Right lobe of liver (tissue), 6 donors: ENCODE measurements around the gene TNS4. TPM values are rescaled to one million over a fixed set of nuclear protein-coding genes. Genes with fewer than 3 reads are reported as not detected.

Source experiments
- ATAC-seq, 4 donors: fragments of 200-7000 bp; cut with Tn5 transposase; one replicate each; pipeline ENCODE4 v1.9.1; 2020; ENCODE audit warnings: mild to moderate bottlenecking in 4 of 4, moderate library complexity in 4 of 4
- DNase-seq, 3 donors: peaks; one replicate each; pipeline ENCODE4 v3.0.0-alpha.2; 2020
- H3K27ac ChIP-seq, 3 donors: fragments of 200-600 bp; one replicate each; pipeline ENCODE4 v1.8.0; 2022
- H3K27me3 ChIP-seq, 2 donors: fragments of 200-600 bp; one replicate each; pipeline ENCODE4 v1.8.0; 2022
- H3K36me3 ChIP-seq, 4 donors: fragments of 200-600 bp; sonication (generic) in 1 of 4; one replicate each; pipeline versions ENCODE4 v1.5.1 to v1.8.0; 2017 to 2022; ENCODE audit warnings: control low read depth in 1 of 4
- H3K4me1 ChIP-seq, 4 donors: fragments of 200-600 bp; sonication (generic) in 1 of 4; one replicate each; pipeline versions ENCODE4 v1.5.1 to v1.8.0; 2017 to 2022; ENCODE audit warnings: control low read depth in 1 of 4
- H3K4me3 ChIP-seq, 3 donors: fragments of 200-600 bp; one replicate each; pipeline ENCODE4 v1.8.0; 2022
- H3K9me3 ChIP-seq, 4 donors: fragments of 200-600 bp; sonication (generic) in 1 of 4; one replicate each; pipeline versions ENCODE4 v1.5.1 to v1.8.0; 2017 to 2022; ENCODE audit warnings: control low read depth in 1 of 4
- POLR2A ChIP-seq: fragments of 450-650 bp; IDR thresholded peaks from one replicate; pipeline ENCODE4 v1.6.1; 2017; ENCODE audit warnings: antibody characterized with exemption, mild to moderate bottlenecking
- WGBS: methylation state at CpG from one replicate; pipeline ENCODE4 v1.1.6; 2018; ENCODE audit warnings: low coverage, low lambda C conversion rate; ENCODE audit not compliant: insufficient coverage; ENCODE audit errors: missing lambda C conversion rate; 5-methylcytosine and 5-hydroxymethylcytosine counted together
- intact Hi-C, 2 donors: fragments of 100-400 bp; cut with DNase I; formaldehyde crosslinking; loops; one replicate each; pipeline versions ENCODE4 v1.11.2 to v1.14.1; 2022
- total RNA-seq, 6 experiments: library from RNA; depleted of rRNA in 2 of 6; stranded (reverse); fragments of >200 nt in 2 of 6; fragmentation: NEBNext Ultra II Directional in 3 of 6; extraction: Animal tissue kit (Norgen Biotek cat#: 25700) in 3 of 6; gene quantifications; one replicate each; pipeline versions ENCODE4 v1.1.0 to v1.2.4, GENCODE V29; 2016 to 2023
- TF ChIP-seq, protein P1 (sequence below), 4 donors: fragments of 200-600 bp in 3 of 4; fragments of 450-650 bp in 1 of 4; IDR thresholded peaks; one replicate each; pipeline versions ENCODE4 v1.5.1 to v1.8.0; 2016 to 2022; ENCODE audit warnings: antibody characterized with exemption in 4 of 4, mild to moderate bottlenecking in 2 of 4
- donor health status: DM: no; HTN: yes; CAD: no.
- donor health status: DM: no; HTN: no; CAD: no.
- donor health status: DM: no; HTN: no; CAD: no.
- donor health status: DM: no; HTN: yes; CAD: no.
- donor health status: DM: no; HTN: yes; CAD: no.

Gene TNS4
- total RNA-seq, 6 experiments from 2014 or later: not detected

- no peak overlapping the region for H3K27ac ChIP-seq
- intact Hi-C loops: no loop called here
- TF ChIP-seq, protein P1, sequence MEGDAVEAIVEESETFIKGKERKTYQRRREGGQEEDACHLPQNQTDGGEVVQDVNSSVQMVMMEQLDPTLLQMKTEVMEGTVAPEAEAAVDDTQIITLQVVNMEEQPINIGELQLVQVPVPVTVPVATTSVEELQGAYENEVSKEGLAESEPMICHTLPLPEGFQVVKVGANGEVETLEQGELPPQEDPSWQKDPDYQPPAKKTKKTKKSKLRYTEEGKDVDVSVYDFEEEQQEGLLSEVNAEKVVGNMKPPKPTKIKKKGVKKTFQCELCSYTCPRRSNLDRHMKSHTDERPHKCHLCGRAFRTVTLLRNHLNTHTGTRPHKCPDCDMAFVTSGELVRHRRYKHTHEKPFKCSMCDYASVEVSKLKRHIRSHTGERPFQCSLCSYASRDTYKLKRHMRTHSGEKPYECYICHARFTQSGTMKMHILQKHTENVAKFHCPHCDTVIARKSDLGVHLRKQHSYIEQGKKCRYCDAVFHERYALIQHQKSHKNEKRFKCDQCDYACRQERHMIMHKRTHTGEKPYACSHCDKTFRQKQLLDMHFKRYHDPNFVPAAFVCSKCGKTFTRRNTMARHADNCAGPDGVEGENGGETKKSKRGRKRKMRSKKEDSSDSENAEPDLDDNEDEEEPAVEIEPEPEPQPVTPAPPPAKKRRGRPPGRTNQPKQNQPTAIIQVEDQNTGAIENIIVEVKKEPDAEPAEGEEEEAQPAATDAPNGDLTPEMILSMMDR (IDR thresholded peaks at IDR 0.05): no peak
- no peak for TF ChIP-seq POLR2A
- 76% methylated on average over 3 of the region's 3 CpGs for WGBS
- no peaks in the 10 kb centered on the region for H3K36me3 ChIP-seq
- no peaks in the 10 kb centered on the region for H3K27me3 ChIP-seq
- H3K4me3 ChIP-seq: no peak overlapping the region
- no peaks in the 10 kb centered on the region for H3K9me3 ChIP-seq
- no peak for DNase-seq
- no peak for ATAC-seq
- peaks cover 0 to 4% (median 0%) of the 10 kb centered on the region in 4 donors for H3K4me1 ChIP-seq
Observed at GRCh38 chr17:40524243-40524965, 23.0 kb upstream of the TNS4 start.

GRCh38 chr17:40522961-40523310 is 21.5 kb upstream of the TNS4 start:
- H3K4me1 ChIP-seq: peaks cover 0 to 4% (median 0%) of the 10 kb centered on the region in 4 donors
- intact Hi-C loops: no loop called here
- H3K4me3 ChIP-seq: no peak overlapping the region
- DNase-seq (no peak), ATAC-seq (no peak)
- no peaks in the 10 kb centered on the region for H3K27me3 ChIP-seq
- H3K27ac ChIP-seq: no peak overlapping the region
- TF ChIP-seq, protein P1 (IDR thresholded peaks at IDR 0.05): no peak
- no peak for TF ChIP-seq POLR2A
- no peaks in the 10 kb centered on the region for H3K9me3 ChIP-seq
- H3K36me3 ChIP-seq: no peaks in the 10 kb centered on the region
- WGBS: 43% methylated on average over 1 of the region's 5 CpGs

DNA sequence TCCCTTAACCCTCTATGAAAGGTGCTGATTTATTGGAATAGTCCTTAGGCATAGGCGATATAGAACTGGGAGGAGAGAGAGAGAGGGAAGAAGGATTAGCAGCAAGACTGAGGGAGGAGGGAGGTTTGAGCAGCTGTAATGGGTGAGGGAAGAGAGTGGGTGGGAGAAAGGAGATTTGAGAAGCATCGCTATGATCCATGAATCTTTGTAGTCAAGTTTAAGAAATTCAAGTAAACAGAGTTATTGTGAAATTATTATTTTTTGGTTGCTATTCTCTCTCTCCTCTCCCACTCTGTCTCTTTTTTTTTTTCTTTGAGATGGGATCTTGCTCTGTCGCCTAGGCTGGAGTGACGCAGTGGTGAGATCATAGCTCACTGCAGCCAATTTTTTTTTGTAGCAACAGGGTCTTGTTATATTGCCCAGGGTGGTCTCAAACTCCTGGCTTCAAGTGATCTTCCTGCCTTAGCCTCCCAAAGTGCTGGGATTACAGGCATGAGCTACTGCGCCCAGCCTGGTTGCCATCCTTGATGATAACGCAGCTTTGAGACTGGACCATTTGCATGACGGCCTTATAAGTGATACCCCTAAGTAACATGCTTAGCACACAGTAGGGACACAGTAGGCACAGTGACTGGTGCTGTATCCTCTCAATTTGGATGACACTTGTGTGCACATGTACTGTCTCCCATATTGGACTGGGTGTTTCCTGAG is 21.0 kb upstream of the TNS4 start:
- Histone ChIP-seq H3K4me1 (peaks cover 0 to 4% (median 0%) of the 10 kb centered on the region in 4 donors), H3K4me3 (no peak overlapping the region), H3K27ac (no peak overlapping the region), H3K9me3 (no peaks in the 10 kb centered on the region), H3K36me3 (no peaks in the 10 kb centered on the region), H3K27me3 (no peaks in the 10 kb centered on the region)
- no peak for TF ChIP-seq POLR2A
- ATAC-seq: no peak
- DNase-seq: no peak
- WGBS: 75% methylated on average over 4 of the region's 7 CpGs
- intact Hi-C loops: no loop called here

GRCh38 chr17:40520991-40521453 is 19.6 kb upstream of the TNS4 start:
- no peaks in the 10 kb centered on the region for H3K36me3 ChIP-seq
- intact Hi-C loops: no loop called here
- DNase-seq (no peak), ATAC-seq (no peak)
- WGBS: 86% methylated on average over 4 of the region's 14 CpGs
- H3K4me1 ChIP-seq: peaks cover 0 to 1% (median 0%) of the 10 kb centered on the region in 4 donors
- no peaks in the 10 kb centered on the region for H3K27me3 ChIP-seq
- TF ChIP-seq POLR2A: no peak
- TF ChIP-seq, protein P1 (IDR thresholded peaks at IDR 0.05): no peak
- H3K27ac ChIP-seq: no peak overlapping the region
- no peaks in the 10 kb centered on the region for H3K9me3 ChIP-seq
- H3K4me3 ChIP-seq: no peak overlapping the region
